OCI-LY7 (cell line): ENCODE results near the gene ATG4B.

Experiments
- CTCF ChIP-seq: fragments of 200-600 bp; sonication (generic); conservative IDR thresholded peaks from 2 replicates; pipeline ENCODE4 v1.5.1; 2014; ENCODE audit warnings: mild to moderate bottlenecking, antibody characterized with exemption, low read length, moderate library complexity, mixed read lengths
- EZH2phosphoT487 ChIP-seq: fragments of 200-600 bp; sonication (generic); IDR thresholded peaks from 2 replicates; pipeline ENCODE4 v1.6.1; 2018; ENCODE audit warnings: low read depth, borderline replicate concordance, mild to moderate bottlenecking, mixed run types, antibody characterized with exemption, low read length, moderate library complexity, mixed read lengths

- TF ChIP-seq CTCF (no peak), EZH2phosphoT487 (no peak)
Measured at GRCh38 chr2:241627675-241628074, 9.8 kb upstream of the ATG4B start.
